GM19025 (cell line): Measurements from ENCODE around the gene TRPV4.

Experiments
- ATAC-seq: cut with Tn5 transposase; IDR thresholded peaks from one replicate; pipeline ENCODE4 v1.9.1; 2021; ENCODE audit warnings: mild to moderate bottlenecking, low read depth, moderate library complexity; ENCODE audit not compliant: unreplicated experiment

Gene TRPV4

DNA sequence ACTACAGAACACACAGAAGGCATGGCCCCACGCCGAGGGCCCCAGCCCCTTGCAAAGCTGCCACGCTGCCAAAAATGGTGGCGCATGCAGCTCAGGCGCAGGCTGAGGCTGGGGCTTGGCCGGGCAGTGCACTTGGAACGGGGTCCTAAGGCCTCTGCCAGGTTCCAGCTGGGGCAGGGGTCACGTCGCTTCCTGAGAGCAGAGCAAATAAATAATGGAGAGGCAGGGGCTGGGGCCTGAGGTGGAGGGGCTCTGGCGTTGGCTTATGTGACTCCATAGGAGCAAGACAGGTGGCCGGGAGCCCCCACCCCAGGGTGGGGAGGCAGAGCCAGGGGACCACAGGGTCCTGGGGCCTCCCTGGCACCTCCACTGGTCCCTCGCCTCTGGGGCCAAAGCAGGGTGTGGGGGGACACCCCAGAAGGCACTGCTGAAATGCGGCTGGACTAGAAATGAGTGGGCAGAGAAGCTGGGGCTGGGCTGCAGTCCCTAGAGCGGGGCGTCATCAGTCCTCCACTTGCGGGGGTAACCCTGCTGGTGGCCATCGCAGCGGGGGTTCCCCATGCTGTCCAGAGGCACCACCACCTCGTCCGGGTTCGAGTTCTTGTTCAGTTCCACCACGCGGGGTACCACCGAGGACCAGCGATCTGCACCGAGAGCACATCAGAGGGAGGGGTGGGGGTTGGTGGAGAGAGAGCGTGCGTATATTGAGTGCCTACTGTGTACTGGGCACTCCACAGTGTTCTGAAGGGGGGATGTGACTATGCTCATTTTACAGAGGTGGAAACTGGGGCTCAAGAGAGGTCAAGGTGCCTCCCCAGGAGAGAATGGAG lies 49.8 kb downstream of the TRPV4 start:
- ATAC-seq = no peak

DNA sequence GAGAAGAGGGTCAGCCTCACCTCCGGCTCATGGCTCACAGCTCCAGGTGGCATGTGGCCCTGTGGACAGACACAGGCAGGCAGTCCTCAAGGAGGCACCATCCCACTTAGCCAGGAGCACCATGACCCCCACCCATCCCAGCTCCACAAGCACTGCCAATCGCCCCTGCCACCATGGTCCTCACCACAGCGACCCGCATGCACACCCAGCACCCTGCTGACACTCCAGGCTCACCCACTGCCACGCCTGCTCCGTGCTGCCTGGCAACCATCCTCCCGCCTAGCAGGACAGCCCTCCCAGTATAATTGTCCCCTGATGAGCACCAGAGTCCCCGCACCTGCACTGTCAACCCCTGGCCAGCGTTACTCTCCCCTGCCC lies 50.9 kb downstream of the TRPV4 start:
- ATAC-seq = no peak

DNA sequence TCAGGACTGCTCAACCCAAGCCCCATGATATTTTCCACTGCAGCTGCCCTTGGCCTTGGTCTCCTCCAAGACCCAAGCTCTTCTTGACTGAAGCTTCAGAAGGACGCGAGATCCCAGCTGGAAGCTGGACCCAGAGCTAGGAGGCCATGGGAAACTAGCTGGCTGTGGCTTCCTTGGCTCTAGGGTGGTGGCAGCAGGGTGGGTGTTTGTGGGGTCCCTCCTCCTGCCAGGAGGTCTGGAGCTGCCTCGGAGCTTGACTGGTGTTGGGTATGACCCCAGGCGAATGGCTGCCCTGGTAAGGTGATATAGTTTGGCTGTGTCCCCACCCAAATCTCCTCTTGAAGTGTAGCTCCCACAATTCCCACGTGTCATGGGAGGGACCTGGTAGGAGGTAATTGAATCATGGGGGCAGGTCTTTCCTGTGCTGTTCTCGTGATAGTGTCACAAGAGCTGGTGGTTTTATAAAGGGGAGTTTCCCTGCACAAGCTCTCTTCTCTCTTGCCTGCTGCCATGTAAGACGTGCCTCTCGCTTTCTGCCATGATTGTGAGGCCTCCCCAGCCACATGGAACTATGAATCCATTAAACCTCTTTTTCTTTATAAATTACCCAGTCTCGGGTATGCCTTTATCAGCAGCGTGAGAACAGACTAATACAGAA lies 51.4 kb downstream of the TRPV4 start:
- ATAC-seq = no peak

DNA sequence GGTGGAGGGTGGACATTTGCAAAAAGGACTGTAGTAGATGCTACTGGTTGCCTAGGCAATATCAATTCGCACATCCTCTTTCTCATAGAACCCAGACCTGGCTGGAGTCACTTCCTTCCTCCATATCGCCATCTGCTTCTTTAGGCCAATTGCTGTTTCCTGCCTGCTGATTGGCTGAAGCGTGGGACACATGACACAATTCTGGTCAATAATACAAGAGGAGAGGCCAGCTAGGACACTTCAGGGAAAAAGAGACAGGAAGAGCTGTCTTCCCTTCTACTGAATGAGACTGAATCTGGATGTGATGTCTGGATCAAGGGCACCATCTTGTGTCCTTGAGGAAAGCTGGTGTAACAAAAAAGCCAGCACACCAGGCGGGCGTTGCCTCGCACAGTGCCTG lies 53.8 kb downstream of the TRPV4 start:
- ATAC-seq = no peak

DNA sequence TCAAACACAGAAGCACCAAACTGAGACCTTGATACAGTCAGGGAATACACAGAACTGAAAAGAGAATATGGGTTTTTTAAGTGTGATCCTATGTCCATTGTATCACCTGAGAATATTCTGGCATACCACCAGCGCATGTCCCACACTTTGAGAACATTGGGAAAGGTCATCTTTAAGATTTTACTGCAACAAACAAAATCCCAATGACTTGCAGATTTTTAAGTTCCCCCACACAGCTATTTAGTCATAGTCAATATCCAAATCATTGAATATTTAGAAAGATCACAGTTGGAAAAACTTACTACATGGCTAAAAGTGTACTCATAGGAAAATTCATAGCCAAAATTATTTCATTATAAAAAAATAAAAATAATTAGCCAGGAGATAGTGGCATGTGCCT lies 54.5 kb downstream of the TRPV4 start:
- no peak for ATAC-seq

DNA sequence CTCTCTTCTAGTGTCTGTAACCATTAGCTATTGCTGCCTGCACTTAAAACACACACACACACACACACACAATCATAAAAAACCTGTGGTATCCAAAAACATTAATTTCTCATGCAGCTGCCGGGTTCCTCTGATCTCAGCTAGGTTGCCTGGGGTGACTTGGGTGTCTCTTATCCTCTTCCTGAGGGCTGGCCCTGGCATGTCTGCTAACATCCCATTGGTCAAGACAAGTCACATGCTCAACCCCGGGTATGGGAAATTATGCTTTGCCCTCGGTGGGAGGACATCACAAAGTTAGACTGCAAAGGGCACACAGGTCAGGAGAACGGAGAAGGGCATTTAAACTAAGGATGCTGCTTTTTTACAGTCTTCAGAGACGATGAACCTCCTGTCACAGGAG lies 55.7 kb downstream of the TRPV4 start:
- ATAC-seq = no peak

DNA sequence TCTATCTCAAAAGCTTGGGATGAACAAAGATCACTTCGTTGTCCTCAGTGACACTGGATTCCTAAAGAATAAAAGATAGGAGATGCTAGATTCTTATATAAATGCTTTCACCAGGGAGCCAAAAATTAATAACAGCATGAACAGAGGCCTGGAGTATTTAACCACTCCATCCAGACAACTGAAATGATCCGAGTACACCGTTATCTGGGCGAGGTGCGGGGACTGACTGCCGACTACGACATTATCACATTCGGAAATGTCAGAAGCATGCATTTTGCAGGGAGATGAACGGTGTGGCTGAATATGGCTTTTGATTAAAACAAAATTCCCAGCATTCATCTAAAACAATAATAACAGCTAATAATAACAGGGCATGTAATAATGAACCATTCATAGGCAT lies 56.6 kb downstream of the TRPV4 start:
- ATAC-seq = no peak

DNA sequence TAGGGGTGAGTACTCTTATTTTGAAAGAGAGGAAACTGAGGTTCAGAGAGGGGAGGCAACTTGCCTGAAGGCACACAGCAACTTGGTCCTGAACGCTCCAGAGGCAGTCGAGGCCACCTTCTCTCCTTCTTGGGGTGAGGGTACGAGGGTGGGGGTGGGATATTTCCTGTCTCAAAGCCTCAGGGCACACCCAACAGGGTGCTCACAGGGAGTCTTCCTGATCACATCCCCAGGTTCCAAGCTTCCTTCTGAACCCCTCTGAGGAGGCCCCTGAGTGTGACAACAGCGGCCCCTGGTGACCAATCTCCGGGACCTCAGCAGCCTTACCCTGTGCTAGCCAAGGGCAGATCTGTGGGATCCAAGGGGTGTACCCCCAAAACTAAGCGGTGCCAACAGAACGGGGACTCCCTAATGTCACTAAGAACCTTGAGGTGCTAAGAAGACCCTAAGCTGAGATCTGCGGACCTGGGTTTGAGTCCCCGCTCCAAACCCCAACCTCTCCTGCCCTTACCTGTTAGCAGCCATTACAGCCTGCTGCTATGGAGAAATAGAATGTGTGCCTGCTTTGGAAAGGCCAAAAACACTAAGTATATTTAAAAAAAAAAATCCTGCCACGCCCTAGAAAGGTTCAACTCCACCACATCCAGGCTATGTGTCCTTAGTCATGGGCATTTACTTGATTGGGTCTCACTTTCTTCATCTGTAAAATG lies 57.9 kb downstream of the TRPV4 start:
- no peak for ATAC-seq

DNA sequence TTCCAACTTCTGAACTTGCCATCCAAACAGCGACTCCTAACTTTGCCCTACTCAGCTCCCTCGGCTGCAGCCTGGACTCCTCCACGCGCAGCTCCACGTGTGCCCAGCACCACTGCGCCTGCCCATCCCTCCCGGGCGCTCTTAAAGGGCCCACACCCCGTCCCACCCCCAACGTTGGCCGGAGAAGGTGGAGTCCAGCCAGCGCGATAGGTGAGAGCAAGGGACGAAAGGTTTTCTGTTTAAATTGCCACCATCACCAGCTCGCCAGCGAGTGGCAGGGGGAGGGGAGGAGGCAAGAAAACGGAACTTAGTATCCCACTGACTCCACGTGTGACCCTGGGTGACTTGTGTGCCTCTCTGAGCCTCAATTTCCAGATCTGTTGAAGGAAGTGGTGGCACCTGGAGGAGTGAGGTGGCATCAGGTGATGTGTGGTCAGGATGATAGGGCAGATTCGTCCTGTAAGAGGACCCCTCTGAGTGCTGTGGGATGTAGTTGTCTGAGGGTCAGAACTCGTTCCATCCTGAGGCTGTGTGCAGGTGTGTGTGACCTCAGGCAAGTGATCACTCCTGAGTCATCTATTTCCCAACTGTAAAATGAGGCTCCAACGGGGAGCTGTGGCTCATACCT lies 59.7 kb downstream of the TRPV4 start:
- no peak for ATAC-seq

DNA sequence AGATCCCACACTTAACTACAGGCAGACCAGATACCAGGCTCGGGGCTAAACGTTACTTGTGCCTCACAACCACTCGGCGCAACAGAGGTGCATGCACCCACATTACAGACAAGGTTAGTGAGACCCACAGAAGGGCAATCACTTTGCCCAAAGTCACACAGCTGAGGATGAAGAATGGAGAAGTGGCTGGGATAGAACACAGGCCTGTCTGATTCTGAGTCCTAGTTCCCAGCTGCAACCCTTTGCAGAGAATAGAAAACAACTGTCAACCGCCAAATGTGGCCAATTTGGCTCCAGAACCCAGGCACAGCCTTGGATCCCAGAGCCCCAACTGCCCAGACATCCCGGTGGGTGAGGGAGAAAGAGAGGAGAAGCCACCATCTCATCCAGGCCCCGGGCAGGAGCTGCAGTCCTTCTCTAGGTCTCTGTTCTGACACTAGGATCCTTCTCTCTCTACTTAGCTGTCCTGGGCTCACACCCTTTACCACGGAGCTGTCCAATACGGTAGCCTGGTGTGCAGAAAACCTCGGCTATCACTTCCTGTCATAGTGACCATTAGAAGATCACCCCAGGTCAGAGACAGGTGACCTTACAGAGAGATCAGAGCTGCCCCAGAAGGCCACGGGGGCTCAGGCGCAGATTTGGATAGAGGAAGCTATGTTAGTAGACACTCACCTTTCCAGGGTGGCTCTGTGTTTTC lies 60.4 kb downstream of the TRPV4 start:
- ATAC-seq = no peak

DNA sequence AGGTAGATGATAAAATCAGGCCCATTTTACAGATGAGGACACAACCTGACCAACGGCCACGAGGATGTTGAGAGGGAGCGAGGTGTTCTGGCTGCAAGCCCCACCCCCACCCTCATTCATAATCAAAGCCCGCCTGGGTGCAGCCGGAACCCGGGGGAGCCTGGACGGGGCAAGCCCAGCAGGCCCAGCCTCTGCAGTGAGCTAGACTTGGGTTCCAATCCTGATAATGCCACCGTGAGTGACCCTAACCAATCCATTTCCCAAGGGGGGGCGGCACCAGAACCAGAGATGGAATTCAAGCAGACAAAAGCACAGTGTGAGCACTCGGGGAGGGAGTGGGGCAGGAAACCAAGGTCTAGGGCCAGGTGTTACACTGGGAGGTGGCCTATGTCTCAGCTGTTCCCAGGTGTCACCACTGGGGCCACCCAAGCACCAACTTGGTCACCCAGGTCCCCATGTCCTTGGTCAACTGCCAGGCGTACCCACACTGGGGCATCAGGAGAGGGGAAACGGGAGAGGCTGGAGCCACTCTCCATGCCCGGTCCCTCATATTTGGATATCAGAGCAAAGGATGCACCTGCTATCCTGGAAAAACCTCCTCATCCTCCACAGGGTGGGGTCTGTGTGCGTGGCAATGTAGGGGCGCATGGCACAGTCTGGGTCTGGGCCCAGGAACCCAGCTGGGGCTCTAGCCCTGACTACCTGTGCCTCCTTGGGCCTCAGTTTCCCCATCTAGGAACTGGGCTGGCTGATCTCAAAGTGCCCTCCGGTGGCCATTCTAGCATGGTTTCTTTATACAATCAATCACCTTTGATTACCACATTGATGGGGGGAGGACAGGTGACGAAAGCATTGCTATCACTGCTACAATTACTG lies 61.2 kb downstream of the TRPV4 start:
- ATAC-seq = no peak

DNA sequence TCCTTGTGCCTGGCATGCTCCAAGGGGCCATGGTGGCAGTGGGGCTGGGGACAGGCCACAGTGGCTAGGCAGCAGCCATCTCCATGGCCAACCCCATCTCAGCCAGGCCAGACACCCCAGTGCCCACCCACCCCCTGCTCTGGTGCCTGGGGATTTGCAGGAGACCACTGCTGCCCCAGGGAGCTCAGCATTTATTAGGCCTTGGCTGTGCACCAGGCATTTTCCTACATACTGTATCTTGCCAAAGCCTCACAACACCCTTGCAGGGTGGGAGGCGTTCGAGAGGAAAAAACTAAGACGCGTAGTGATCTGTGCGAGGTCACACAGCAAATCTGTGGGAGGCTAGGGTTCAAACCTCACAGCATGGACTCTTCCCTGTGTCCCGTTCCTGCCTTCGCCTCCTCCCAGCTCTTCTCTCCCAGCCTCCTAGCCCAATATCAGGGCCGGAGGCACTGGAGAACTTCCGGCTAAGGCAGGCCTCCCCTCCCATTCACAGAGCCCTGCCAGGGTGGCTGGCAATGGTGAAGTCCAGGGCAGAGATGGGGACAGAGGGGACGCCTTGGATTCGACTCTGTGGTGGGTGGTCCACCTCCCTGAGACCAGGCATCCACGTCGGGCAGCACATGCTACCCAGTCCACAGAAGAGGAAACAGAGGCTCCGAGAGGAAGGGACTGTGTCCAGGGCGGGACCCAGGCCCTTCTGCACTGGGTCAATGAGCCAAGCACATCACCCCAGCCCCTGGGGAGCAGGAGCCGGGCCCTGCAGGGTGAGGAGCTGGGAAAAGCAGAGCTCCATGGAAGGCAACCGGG lies 62.1 kb downstream of the TRPV4 start:
- no peak for ATAC-seq

DNA sequence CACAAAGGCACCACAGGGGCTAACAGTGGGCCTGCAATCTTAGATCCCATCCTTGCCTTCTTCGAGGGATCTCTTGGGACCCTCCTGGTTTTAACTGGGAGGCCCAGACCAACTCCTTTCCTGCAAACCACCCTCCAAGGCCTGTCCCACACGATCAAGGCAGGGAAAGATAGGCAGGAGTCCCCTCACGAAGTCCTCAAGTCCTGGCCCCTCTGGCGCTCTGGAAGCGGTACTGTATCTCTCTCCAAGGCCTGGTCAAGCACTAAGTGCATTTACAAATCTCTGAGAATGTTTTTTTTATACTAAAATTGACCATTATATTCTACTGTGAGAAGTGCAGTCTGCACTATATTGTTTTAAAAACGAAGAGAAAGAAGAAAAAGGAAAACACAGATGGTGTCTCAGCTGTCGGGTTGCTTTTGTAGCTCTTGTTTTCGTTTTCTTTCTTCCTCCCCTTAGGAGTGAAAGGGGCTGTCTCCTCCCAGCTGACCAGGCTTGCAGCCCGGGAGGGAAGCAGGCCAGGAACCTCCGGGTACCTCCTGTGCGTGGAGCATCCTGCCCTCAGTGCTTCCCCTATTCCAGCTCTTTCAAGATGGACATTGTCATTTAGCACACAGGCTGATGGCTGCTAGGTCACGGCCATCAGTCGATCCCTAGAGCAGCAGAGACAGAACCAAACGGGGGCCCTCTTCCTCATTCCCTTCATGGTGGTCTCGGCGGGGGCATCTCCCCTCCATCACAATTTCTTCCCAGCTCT lies 62.9 kb downstream of the TRPV4 start:
- ATAC-seq = no peak

DNA sequence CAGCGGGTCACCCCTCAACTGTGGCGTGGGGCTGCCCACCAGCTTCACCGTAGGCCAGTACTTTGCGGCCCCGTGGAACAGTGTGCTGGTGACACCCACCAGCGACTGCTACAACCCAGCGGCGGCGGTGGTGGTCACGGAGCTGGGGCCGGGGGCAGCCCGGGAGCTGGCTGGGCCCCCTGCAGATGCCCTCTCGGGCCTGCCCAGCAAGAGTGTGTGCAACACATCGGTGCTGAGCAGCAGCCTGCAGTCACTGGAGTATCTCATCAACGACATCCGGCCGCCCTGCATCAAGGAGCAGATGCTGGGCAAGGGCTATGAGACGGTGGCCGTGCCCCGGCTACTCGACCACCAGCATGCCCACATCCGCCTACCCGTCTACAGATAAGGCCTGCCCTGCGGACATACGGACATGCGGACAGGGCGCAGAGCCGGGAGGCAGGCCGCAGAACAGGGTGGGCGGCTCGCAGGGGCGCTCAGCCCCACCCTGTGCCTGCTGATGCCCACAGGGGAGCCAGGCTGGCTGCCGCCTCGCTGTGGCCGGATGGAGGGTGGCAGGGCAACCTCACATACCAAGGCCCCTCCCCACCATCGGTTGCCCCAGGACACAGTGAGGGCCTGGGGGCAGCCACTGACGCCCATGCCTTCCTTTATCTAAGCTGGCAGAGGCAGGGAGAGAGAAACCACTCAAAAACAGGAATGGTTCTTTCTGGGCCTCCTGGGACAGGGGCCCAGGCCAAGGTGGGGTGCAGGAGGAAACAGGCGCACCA lies 64.1 kb downstream of the TRPV4 start:
- no peak for ATAC-seq

DNA sequence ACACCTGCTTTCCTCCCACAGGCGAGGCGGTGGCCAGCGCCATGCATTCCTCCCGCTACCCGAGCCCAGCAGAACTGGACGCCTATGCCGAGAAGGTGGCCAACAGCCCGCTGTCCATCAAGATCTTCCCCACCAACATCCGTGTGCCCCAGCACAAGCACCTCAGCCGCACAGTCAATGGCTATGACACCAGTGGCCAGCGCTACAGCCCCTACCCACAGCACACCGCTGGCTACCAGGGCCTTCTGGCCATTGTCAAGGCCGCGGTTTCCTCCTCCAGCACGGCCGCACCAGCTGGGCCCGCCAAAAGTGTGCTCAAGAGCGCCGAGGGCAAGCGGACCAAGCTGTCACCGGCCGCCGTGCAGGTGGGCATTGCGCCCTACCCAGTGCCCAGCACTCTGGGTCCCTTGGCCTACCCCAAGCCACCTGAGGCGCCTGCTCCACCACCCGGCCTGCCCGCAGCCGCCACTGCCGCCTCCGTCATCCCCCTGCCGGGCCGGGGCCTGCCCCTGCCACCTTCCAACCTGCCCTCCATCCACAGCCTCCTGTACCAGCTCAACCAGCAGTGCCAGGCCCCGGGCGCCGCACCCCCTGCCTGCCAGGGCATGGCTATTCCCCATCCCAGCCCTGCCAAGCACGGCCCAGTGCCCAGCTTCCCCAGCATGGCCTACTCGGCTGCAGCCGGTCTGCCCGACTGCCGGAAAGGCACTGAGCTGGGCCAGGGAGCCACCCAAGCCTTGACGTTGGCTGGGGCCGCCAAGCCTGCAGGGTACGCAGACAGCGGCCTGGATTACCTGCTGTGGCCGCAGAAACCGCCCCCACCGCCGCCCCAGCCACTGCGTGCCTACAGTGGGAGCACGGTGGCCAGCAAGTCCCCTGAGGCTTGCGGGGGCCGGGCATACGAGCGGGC lies 65.0 kb downstream of the TRPV4 start:
- no peak for ATAC-seq

DNA sequence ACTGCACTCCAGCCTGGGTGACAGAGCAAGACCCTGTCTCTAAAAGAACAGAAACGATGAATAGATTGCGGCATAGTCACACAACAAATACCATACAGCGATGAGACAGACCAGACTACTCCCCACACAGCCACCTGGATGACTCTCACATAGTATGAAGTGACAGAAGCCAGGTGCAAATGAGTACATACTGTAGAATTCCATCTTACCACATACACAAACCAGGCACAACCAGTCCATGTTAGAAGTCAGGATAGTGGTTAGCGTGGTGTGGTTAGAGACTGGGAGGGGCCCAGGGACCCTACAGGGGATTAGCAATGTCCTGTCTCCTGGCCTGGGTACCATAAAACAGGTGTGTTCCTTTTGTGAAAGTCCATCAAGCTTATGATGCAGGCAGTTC lies 65.7 kb downstream of the TRPV4 start:
- ATAC-seq = no peak
